ENCODE data around the gene LAIR2. TPM values are rescaled to one million over a fixed set of nuclear protein-coding genes. Genes with fewer than 3 reads are reported as not detected.

The LAIR2 gene
- total RNA-seq, 4 donors from 2014 or later, result not detected

DNA sequence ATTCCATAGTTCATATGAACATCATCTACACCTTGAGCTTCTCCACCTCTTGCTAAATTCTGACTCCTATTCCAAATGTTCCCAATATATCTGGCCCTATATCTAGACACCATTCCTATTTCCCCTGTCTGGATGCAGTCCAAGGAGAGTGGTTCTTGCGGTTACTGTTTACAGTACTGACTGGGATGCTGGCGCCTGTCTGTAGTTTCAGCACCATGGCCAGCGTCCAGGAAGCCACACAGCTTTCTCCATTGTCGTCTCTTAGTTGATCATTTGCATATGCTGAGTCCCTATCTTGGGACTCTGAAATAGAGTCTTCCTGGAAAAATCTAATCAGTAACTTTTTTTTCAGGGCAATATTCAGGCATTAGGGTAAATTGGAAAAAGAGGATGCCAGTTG, 14.9 kb downstream of the LAIR2 start:
- no peaks in the 10 kb centered on the region for H3K9me3 ChIP-seq
- no peak for TF ChIP-seq CTCF (IDR thresholded peaks at IDR 0.05)
- no peak for TF ChIP-seq POLR2A (IDR thresholded peaks at IDR 0.05)
- intact Hi-C loops (cut with DNase I; ENCODE audit: low total_unique reads), result no loop called here
- H3K4me1 ChIP-seq, result no peaks in the 10 kb centered on the region
- H3K27me3 ChIP-seq, result no peaks in the 10 kb centered on the region
- H3K4me3 ChIP-seq, result no peak overlapping the region
- no peak for DNase-seq
- no peaks in the 10 kb centered on the region for H3K36me3 ChIP-seq
- no peak overlapping the region for H3K27ac ChIP-seq

DNA sequence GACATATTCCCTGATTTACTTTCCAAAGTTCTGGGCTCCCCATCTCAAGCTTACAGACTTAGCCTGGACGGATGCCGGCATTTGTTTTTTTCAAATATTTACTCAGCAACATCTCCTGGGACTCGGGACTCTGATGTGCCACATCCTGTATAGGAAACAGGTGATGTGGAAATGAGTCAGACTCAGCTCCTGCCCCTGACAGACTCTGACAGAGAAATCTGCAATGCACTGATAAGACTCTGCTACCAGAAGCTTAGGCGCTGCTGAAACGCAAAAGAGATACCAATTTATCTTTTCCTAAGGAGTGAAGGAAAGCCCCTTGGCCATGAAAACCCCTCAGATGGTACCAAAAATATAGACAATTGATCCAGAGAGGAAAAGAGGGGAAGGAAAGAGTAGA, 16.2 kb downstream of the LAIR2 start:
- no peaks in the 10 kb centered on the region for H3K4me1 ChIP-seq
- no peak overlapping the region for H3K4me3 ChIP-seq
- no peaks in the 10 kb centered on the region for H3K9me3 ChIP-seq
- no peaks in the 10 kb centered on the region for H3K36me3 ChIP-seq
- H3K27ac ChIP-seq, result no peak overlapping the region
- peak in 1 of 2 donors; percentile 20 for DNase-seq
- intact Hi-C loops (cut with DNase I; ENCODE audit: low total_unique reads), result no loop called here
- H3K27me3 ChIP-seq, result no peaks in the 10 kb centered on the region
- TF ChIP-seq CTCF (IDR thresholded peaks at IDR 0.05) (no peak), POLR2A (IDR thresholded peaks at IDR 0.05) (no peak)

- no peak overlapping the region for H3K4me3 ChIP-seq
- TF ChIP-seq CTCF (IDR thresholded peaks at IDR 0.05) (no peak), POLR2A (IDR thresholded peaks at IDR 0.05) (no peak)
- H3K27me3 ChIP-seq, result no peaks in the 10 kb centered on the region
- no peak for DNase-seq
- H3K4me1 ChIP-seq, result no peaks in the 10 kb centered on the region
- no peaks in the 10 kb centered on the region for H3K36me3 ChIP-seq
- intact Hi-C loops (cut with DNase I; ENCODE audit: low total_unique reads), result no loop called here
- no peaks in the 10 kb centered on the region for H3K9me3 ChIP-seq
- no peak overlapping the region for H3K27ac ChIP-seq
These were observed 18.6 kb downstream of the LAIR2 start for GRCh38 chr19:54521022-54521859.

GRCh38 chr19:54521860-54522513, 19.4 kb downstream of the LAIR2 start:
- H3K27ac ChIP-seq, result no peak overlapping the region
- no peaks in the 10 kb centered on the region for H3K36me3 ChIP-seq
- intact Hi-C loops (cut with DNase I; ENCODE audit: low total_unique reads), result no loop called here
- TF ChIP-seq POLR2A (IDR thresholded peaks at IDR 0.05) (no peak), CTCF (IDR thresholded peaks at IDR 0.05) (no peak)
- no peaks in the 10 kb centered on the region for H3K27me3 ChIP-seq
- no peaks in the 10 kb centered on the region for H3K9me3 ChIP-seq
- no peak overlapping the region for H3K4me3 ChIP-seq
- no peak for DNase-seq
- H3K4me1 ChIP-seq, result no peaks in the 10 kb centered on the region

GRCh38 chr19:54523403-54523802, 20.8 kb downstream of the LAIR2 start:
- no peak for TF ChIP-seq CTCF (IDR thresholded peaks at IDR 0.05)
- TF ChIP-seq POLR2A (IDR thresholded peaks at IDR 0.05), result no peak
- H3K27ac ChIP-seq, result no peak overlapping the region
- intact Hi-C loops (cut with DNase I; ENCODE audit: low total_unique reads), result no loop called here
- peak in 1 of 2 donors; percentile 31 for DNase-seq
- H3K27me3 ChIP-seq, result no peaks in the 10 kb centered on the region
- no peaks in the 10 kb centered on the region for H3K4me1 ChIP-seq
- no peaks in the 10 kb centered on the region for H3K36me3 ChIP-seq
- no peak overlapping the region for H3K4me3 ChIP-seq
- H3K9me3 ChIP-seq, result no peaks in the 10 kb centered on the region

Data from uterus (tissue), 4 donors.